ENCODE measurements around the gene UBC.
"Not testable (repeated sequence)": the region's sequence is repeated elsewhere in the genome, so short reads cannot be mapped to it uniquely, and the experiment has no call there.

UBC gene

GRCh38 chr12:124915239-124916236 lies 1.1 kb upstream of the UBC start:
- in situ Hi-C loops (cut with MboI; ENCODE audit: low sequenced_read_pairs): no loop called here

- in situ Hi-C loops (cut with MboI; ENCODE audit: low sequenced_read_pairs): no loop called here
Observed at GRCh38 chr12:124913474-124914391, 717 bp downstream of the UBC start.

GRCh38 chr12:124912529-124913287 lies 1.7 kb downstream of the UBC start:
- in situ Hi-C loops (cut with MboI; ENCODE audit: low sequenced_read_pairs): not testable (repeated sequence)

GRCh38 chr12:124911521-124911920 lies 2.9 kb downstream of the UBC start:
- in situ Hi-C loops (cut with MboI; ENCODE audit: low sequenced_read_pairs): not testable (repeated sequence)

- in situ Hi-C loops (cut with MboI; ENCODE audit: low sequenced_read_pairs): no loop called here
Observed at GRCh38 chr12:124910561-124911478, 3.6 kb downstream of the UBC start.

GRCh38 chr12:124909831-124910560 lies 4.5 kb downstream of the UBC start:
- in situ Hi-C loops (cut with MboI; ENCODE audit: low sequenced_read_pairs): no loop called here

GRCh38 chr12:124906606-124907261 lies 7.7 kb downstream of the UBC start:
- in situ Hi-C loops (cut with MboI; ENCODE audit: low sequenced_read_pairs): no loop called here

GRCh38 chr12:124904306-124905098 lies 9.9 kb downstream of the UBC start:
- in situ Hi-C loops (cut with MboI; ENCODE audit: low sequenced_read_pairs): no loop called here

- in situ Hi-C loops (cut with MboI; ENCODE audit: low sequenced_read_pairs): no loop called here
Observed at GRCh38 chr12:124902916-124903315, 11.5 kb downstream of the UBC start.

- in situ Hi-C loops (cut with MboI; ENCODE audit: low sequenced_read_pairs): no loop called here
Observed at GRCh38 chr12:124901003-124901402, 13.4 kb downstream of the UBC start.

GRCh38 chr12:124900345-124900795 lies 14.1 kb downstream of the UBC start:
- in situ Hi-C loops (cut with MboI; ENCODE audit: low sequenced_read_pairs): not testable (repeated sequence)

- in situ Hi-C loops (cut with MboI; ENCODE audit: low sequenced_read_pairs): no loop called here
Observed at GRCh38 chr12:124898923-124899294, 15.5 kb downstream of the UBC start.

- in situ Hi-C loops (cut with MboI; ENCODE audit: low sequenced_read_pairs): no loop called here
Observed at GRCh38 chr12:124898200-124898922, 16.1 kb downstream of the UBC start.

- in situ Hi-C loops (cut with MboI; ENCODE audit: low sequenced_read_pairs): no loop called here
Observed at GRCh38 chr12:124896461-124896860, 18.0 kb downstream of the UBC start.

- in situ Hi-C loops (cut with MboI; ENCODE audit: low sequenced_read_pairs): no loop called here
Observed at GRCh38 chr12:124893792-124894516, 20.5 kb downstream of the UBC start.

GRCh38 chr12:124888260-124888659 lies 26.2 kb downstream of the UBC start:
- in situ Hi-C loops (cut with MboI; ENCODE audit: low sequenced_read_pairs): no loop called here
